Measurements from ENCODE around the gene ROCK2.
"Not testable (repeated sequence)": the region's sequence is repeated elsewhere in the genome, so short reads cannot be mapped to it uniquely, and the experiment has no call there.

The ROCK2 gene

DNA sequence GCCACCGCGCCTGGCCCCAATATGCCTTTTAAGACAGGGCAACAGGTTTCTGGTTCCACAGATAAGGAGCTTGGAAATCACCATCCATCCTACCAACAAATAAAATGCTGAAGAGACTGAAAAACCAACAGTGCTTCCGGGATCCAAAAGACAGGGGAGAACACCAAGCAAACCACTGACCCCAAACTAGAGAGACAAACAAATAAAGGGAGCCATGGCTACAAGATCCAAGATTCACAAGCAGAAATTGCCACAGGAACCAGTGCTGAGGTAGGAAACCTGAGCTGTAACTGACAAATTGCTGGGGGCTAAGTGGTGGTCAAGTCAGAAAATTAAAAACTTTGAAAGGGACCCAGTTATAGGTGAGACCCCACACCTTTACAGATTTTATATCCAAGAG is 76.5 kb downstream of the ROCK2 start:
- DNase-seq (ENCODE audit: low read depth, low spot score), result no peak

DNA sequence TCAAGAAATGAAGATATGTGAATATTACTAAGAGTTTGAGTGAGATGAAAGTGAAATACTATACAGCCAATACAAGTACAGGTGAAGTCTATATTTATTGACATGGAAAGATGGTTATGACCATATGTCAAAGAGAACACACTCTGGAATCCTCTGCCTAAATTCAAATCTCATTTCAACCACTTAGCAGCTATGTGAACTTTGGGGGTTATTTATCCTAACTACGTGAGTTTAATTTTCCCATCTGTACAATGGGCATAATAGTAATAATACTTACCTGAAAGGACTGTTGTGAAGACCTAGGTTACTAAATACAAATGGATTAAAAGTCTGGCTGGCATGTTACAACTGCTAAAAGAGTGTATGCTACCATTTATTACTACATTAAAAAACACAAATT is 79.6 kb downstream of the ROCK2 start:
- DNase-seq (ENCODE audit: low read depth, low spot score), result no peak

DNA sequence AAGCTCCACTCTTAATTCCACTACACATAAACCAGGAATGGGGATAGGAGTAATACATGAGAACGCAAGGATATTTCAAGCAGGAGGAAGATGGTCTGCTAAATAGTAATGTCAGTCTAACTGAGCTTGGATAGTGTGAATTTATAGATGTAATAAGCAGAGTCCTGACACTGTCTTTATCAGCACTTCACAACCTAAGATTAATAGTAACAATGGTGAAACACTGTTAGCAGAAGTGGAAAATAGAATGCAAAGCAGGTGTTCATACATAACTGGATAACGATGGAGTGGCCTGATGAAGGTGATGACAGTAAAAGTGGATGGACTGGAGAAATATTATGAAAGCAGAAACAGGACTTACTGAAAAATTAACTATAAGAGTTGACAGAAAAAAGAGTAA is 80.4 kb downstream of the ROCK2 start:
- DNase-seq (ENCODE audit: low read depth, low spot score), result no peak

DNA sequence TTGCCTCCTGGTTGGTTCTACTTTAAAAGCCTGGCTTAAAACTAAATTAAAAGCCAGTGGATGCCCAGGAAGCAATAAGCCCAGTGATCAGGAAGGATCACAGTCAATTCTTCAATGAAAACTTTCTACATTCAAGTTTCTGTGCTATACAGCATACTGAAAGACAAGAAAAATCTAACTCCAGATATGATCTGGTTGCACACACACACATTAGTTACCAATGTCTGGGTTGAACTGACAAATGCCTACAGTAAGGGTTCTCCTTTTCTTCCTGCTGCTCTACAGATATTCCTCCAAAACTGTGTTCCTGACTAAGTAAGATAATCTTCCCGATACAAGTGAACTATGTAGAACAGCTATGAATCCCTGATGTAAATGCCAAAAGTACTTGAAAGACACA is 81.3 kb downstream of the ROCK2 start:
- no peak for DNase-seq (ENCODE audit: low read depth, low spot score)

DNA sequence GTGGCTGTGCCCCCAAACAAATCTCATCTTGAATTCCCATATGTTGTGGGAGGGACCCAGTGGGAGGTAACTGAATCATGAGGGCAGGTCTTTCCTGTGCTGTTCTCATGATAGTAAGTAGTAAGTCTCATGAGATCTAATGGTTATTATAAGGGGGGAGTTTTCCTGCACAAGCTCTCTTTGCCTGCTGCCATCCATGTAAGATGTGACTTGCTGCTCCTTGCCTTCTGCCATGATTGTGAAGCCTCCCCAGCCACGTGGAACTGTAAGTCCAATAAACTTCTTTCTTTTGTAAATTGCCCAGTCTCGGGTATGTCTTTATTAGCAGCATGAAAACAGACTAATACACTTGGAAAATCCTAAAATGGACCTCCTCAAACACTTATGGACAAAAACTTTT is 82.0 kb downstream of the ROCK2 start:
- DNase-seq (ENCODE audit: low read depth, low spot score), result not testable (repeated sequence)

DNA sequence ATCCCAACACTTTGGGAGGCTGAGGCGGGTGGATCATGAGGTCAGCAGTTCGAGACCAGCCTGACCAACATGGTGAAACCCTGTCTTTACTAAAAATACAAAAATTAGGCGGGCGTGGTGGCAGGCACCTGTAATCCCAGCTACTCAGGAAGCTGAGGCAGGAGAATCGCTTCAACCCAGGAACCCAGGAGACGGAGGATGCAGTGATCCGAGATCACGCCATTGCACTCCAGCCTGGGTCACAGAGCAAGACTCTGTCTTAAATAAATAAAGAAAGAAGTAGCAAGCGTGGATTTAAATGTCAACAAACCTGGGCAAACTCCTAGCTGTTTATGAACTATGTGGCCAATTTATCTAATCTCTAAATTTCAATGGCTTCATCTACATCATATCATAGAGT is 82.9 kb downstream of the ROCK2 start:
- not testable (repeated sequence) for DNase-seq (ENCODE audit: low read depth, low spot score)

DNA sequence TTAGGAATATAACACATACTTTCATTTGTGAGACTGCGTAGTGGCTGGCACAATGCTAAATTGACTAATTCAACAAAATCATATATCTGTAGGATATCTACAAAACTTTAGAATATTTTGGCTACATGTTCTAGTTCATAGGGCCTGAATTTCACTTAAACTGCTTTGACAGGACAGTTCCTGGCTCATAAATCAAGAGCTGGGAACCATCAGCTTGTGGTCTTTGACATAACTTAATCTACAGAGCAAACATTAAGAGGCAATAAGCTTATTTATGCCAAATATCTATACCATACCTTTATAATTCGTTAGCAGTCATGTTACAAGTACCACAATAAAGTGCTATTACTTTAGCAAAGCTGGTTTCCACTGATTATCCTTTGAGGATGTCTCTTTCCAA is 83.5 kb downstream of the ROCK2 start:
- no peak for DNase-seq (ENCODE audit: low read depth, low spot score)

DNA sequence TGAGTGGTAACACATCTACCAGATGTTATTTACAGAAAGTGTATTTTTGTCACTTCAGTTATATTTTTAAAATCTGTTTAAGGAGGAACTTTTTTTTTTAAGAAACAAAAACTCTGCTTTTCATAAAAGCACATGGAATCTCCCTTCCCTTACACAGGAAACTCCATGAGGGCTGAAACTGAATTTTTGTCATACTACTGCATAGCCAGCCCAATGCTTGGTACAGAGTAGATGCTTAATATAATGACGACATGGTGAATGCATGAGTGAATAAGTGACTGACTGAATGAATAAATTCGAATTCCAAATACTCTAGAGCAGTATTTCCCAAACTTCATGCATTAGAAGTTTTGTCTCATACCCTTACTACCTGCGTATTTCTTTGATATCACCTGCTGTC is 86.5 kb downstream of the ROCK2 start:
- DNase-seq (ENCODE audit: low read depth, low spot score), result no peak

DNA sequence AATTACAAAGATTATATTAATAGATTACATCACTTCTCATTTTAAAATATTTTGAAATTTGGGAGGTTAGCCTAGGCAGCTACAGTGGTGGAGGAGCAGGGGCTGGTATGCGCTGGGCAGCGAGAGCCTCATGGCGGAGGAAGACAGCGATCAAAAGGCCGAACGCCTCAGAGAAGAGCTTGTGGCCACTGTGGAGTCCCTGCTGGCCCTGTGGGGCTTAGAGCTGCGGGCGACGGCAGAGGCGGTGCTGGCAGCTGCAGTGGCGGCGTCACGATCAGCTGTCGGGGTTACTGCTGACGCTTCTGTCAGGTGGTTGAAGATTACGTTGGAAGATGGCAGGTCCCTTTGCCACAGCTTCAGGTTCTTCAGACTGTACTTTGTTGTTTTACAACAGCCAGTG is 87.4 kb downstream of the ROCK2 start:
- DNase-seq (ENCODE audit: low read depth, low spot score), result no peak

DNA sequence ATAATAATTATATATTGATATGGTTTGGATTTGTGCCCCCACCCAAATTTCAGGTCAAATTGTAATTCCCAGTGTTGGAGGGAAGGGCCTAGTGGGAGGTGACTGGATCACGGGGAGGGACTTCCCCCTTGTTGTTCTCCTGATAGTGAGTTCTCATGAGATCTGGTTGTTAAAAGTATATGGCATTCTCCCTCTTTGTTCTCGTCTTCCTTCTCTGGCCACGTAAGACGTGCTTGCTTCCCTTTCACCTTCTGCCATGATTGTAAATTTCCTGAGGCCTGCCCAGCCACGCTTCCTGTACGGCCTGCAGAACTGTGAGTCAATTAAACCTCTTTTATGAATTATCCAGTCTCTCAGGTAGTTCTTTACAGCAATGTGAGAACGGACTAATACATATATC is 88.3 kb downstream of the ROCK2 start:
- no peak for DNase-seq (ENCODE audit: low read depth, low spot score)

DNA sequence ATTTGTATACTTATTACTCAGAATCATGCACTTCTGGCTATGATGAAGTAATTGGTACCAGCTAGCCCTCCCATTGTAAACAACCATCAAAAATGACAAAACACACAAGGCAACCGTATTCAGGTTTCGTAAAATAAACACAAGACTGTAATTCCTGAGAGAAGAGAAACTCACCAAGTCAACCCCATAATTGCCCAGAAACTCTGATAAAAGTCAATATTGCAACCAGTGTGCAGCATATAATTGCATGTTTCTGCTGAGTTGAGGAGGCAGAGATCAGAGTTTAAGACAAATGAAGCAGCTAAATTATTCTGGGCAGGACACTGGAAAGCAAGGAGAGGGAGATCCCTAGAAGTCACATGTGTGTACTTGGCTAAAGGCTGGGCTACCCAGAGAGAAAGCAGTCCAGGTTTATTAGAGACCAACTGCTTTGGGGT is 90.3 kb downstream of the ROCK2 start:
- no peak for DNase-seq (ENCODE audit: low read depth, low spot score)

DNA sequence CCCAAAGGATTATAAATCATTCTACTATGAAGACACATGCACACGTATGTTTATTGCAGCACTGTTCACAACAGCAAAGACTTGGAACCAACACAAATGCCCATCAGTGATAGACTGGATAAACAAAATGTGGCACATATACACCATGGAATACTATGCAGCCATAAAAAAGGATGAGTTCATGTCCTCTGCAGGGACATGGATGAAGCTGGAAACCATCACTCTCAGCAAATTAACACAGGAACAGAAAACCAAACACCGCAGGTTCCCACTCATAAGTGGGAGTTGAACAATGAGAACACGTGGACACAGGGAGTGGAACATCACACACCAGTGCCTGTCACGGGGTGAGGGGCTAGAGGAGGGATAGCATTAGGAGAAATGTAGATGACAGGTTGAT is 92.0 kb downstream of the ROCK2 start:
- not testable (repeated sequence) for DNase-seq (ENCODE audit: low read depth, low spot score)

DNA sequence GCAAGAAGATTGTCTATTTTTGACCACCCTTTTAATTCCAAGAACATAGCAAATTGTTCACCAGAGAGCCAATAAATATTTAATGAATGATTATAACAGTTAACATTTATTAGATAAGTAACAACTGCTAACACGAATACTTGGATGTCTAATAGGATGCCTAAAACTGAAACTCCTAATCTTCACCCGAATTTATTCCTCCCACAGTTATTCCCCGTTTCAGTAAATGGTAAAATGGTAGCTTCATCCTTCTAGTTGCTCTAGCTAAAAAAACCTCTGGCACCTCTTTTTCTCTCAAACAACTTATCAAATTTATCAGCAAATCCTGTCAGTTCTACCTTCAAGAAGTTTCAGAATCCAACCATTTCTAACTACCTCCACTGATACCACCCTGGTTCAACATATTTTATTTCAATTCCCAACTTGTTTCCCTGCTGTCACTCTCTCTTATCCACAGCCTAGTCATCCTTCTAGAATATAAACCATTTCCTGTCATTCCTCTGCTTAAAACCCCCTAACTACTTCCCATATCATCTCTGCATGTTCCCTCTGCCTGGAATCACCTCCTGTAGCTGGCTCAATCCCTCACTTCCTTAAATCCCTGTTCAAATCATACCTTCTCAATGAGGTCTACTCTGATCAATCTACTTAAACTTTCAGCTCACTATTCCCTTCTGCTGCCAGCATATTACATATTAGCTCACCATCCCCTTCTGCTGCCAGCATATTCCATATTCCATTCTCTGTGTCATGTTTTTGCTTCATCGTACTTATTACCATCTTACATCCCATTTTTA is 93.8 kb downstream of the ROCK2 start:
- no peak for DNase-seq (ENCODE audit: low read depth, low spot score)

DNA sequence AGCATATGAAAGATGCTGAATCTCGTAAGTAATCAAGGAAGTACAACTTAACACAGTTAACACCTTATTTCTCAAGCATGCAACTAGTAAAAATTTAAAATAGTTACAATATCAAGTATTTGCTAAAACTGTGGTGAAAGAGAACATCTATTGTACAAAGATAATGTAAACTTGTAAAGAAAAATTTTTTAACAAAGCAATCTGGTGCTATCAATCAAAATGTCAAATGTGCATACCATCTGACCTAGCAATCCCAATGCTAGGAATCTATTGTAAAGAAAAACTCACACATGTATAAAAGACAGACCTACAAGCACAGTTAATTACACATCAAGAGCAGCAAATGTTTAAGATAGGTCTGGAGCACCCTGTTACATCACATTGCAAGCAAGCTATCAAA is 99.1 kb downstream of the ROCK2 start:
- DNase-seq (ENCODE audit: low read depth, low spot score), result no peak

DNA sequence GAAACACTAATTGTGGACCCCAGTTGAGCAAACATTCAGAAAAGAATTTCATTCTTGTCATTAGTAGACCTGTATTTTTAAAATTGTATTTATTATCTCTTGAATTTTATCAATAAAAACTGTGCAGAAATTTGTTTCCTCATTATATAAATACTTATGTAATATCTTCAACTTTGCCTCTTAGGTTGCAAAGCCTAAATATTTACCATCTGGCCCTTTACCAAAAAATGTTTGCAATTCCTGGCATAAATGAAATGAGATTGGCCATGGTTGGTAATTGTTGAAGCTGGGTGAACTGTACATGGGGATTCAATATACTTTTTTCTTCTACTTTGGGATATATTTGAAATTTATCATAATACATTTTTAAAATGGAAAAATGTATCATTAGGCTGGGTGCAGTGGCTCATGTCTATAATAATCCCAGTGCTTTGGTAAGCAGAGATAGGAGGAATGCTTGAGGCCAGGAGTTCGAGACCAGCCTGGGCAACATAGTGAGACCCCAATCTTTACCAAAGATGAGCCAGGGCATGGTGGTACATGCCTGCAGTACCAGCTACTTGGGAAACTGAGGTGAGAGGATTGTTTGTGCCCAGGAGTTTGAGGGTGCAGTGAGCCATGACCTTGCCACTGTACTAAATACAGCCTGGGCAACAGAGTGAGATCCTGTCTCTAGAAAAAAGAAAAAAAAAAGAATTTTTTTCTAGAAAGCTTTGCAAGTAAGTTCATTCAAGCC is 100.2 kb downstream of the ROCK2 start:
- DNase-seq (ENCODE audit: low read depth, low spot score), result no peak

DNA sequence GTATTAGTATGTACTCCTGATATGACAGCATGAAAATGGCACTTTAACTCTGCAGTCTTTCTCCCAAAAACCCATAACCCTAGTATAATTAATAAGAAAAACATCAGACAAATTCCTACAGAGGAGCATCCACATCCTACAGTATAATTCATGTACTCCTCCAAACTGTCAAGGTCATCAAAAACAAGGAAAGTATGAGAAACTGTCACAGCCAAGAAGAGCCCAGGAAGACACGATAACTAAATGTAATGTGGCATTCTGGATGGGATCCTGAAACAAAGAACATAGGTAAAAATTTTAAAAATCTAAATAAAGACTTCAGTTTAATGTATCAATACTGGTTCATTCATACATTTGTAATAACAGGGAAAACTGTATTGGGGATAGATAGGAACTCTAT is 100.9 kb downstream of the ROCK2 start:
- no peak for DNase-seq (ENCODE audit: low read depth, low spot score)

DNA sequence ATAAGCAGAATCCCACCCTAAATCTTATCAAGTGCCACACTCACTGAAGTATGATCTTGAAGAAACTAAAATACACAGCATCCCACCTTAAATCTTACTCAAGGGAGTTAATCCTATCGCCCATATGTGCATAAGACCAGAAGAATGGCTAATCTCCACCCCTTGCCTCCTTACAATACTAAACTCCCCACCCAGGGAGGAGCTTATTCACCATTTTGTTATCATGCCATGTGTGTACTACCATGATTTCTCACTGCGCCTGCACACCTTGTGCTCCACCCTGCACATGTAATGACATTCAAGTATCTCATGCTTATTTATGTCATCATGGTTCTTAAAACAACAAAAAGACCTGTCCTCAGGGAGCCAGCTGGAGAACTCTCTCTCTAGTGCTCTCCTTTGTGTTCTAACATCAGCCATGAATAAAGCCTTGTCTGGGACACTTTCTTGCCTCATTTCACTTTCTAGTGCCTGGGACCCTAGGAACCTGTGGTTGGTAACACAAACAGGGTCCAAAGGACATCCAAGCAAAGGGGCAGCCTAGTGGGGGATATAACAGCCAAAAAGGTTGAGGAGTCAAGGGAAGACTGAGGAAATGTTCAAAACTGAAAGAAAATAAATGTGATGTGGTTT is 101.8 kb downstream of the ROCK2 start:
- no peak for DNase-seq (ENCODE audit: low read depth, low spot score)

DNA sequence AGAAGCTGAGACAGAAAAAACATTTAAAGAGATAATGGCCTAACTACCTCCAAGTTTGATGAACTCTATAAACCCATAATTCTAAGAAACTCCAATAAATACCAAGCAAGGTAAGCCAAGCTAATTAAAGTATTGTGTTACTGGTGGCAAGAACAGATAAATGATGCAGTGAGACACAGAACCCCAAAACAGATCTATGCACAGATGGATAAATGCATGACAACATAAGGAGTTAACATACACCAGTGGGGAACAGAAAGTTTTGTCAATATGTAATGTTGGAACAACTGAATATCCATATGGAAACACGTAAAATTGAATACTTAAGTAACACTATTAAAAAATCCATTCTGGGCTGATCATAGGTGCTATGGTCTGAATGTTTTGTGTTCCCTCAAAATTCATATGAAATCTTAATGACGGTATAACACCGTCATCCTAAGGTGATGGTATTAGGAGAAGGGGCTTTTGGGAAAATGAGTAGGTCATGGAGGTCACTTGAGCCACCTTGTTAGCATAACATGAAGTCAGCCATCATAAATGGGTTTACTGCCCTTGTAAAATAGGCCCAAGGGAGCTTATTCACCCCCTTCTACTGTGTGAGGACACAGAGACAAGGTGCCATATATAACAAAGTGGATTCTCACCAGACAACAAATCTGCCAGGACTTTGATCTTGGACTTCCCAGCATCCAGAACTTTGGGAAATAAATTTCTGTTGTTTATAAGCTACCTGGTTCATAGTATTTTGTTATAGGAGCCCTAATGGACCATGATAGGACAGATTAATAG is 102.8 kb downstream of the ROCK2 start:
- no peak for DNase-seq (ENCODE audit: low read depth, low spot score)

DNA sequence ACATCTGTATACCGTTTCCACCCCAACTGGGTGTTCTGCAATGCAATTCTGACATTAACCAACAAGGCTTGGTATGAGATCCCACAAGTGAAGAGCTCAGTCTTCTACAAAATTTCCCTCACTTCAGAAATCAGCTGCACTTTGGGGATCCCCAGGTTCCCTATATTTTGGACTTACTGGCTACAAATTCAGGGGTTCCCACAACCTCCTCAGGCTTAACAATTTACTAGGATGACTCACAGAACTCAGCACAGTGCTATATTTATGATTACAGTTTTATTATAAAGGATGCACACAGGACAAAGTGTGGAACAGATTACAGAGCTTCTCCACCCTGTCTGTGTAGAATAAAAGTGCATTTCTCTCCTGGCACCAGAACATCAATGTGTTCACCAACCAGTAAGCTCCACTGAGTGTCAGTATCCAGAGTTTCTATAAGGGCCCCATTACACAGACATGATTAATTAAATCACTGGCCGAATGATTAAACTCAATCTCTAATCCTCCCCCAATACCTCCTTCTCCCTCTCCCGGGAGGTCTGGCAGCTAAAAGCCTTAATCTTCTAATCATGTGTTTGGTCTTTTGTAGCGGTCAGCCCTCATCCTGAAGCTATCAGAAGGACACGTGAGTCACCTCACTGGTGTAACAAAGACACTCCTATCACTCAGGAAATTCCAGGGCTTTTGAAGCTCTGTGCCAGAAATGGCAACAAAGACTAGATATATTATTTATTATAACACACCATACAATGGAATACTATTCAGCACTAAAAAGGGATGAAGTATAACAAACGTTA is 104.6 kb downstream of the ROCK2 start:
- no peak for DNase-seq (ENCODE audit: low read depth, low spot score)

DNA sequence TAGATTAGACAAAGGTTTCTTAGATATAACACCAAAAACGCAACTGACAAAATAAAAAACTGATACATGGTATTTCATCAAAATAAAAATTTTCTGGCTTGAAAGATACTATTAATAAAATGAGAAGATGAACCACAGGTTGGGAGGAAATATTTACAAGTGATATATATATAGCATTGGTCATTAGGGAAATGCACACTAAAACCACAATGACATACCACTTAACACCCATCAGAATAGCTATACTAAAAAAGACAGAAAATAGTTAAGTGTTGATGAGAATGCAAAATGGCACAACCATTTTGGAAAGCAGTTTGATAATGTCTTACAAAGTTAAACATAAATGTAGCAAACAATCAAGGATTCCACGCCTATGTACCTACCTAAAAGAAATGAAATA is 105.3 kb downstream of the ROCK2 start:
- DNase-seq (ENCODE audit: low read depth, low spot score), result no peak

DNA sequence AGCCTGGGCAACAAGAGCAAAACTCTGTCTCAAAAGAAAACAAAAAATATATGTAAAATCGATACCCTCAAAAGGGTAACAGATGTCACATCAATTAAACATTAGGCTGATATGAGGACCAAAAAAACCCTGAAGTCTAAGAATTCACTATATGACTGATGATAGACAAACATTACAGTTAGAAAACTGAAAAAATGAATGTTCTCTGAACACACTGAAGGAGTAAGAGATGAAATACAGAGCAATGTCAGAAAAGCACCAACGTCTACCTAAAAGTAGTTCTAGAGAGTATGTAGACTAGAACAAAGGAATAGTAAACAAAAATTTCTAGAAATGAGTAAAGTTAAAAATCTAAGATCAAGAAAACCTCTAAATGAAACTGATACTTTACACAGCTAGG is 107.3 kb downstream of the ROCK2 start:
- DNase-seq (ENCODE audit: low read depth, low spot score), result no peak
